KBM-7 (cell line): ENCODE results near the gene SRMS.

Experiments
- DNase-seq: peaks from one replicate; pipeline ENCODE4 v3.0.0-alpha.2; 2015
- in situ Hi-C: fragments of 300-500 bp; cut with MboI; formaldehyde crosslinking; loops from 2 replicates; pipeline ENCODE4 v1.14.3; 2020; ENCODE audit warnings: low sequenced_read_pairs, low pct_unique_long_range_greater_than_20kb, mixed read lengths

SRMS gene

GRCh38 chr20:63556873-63557478, 9.4 kb upstream of the SRMS start:
- in situ Hi-C loops, result no loop called here
- no peak for DNase-seq

GRCh38 chr20:63555661-63556381, 8.3 kb upstream of the SRMS start:
- in situ Hi-C loops, result no loop called here
- no peak for DNase-seq

GRCh38 chr20:63554361-63555278, 7.1 kb upstream of the SRMS start:
- no peak for DNase-seq
- in situ Hi-C loops, result no loop called here

GRCh38 chr20:63553933-63554290, 6.4 kb upstream of the SRMS start, which contains the start of gene FNDC11:
FNDC11 (plus strand) TSS chr20:63554159; CDS start chr20:63555664, 1,505 bp downstream.
- DNase-seq, result no peak
- in situ Hi-C loops, result no loop called here

- in situ Hi-C loops, result no loop called here
These were observed 5.8 kb upstream of the SRMS start for GRCh38 chr20:63553251-63553932.

GRCh38 chr20:63552481-63553249, 5.1 kb upstream of the SRMS start:
- DNase-seq, result peak; percentile 65

More at GRCh38 chr20:63553251-63553932, 5.8 kb upstream of the SRMS start:
- peak; percentile 70 for DNase-seq

GRCh38 chr20:63551068-63551467, 3.5 kb upstream of the SRMS start:
- in situ Hi-C loops, result no loop called here
- DNase-seq, result no peak

More at GRCh38 chr20:63552481-63553249, 5.1 kb upstream of the SRMS start:
- in situ Hi-C loops, result no loop called here

GRCh38 chr20:63549679-63550282, 2.2 kb upstream of the SRMS start:
- DNase-seq, result no peak
- in situ Hi-C loops, result no loop called here

- in situ Hi-C loops, result no loop called here
- no peak for DNase-seq
These were observed 1.5 kb upstream of the SRMS start for GRCh38 chr20:63549019-63549418.

GRCh38 chr20:63548542-63548941, 993 bp upstream of the SRMS start:
- no peak for DNase-seq
- in situ Hi-C loops, result no loop called here

- no peak for DNase-seq
- in situ Hi-C loops, result no loop called here
These were observed 409 bp downstream of the SRMS start for GRCh38 chr20:63546956-63547724.

GRCh38 chr20:63546256-63546955, 1.1 kb downstream of the SRMS start:
- in situ Hi-C loops, result no loop called here
- no peak for DNase-seq

- in situ Hi-C loops, result no loop called here
- no peak for DNase-seq
These were observed 1.7 kb downstream of the SRMS start for GRCh38 chr20:63545814-63546213.

GRCh38 chr20:63544958-63545516, 2.5 kb downstream of the SRMS start:
- DNase-seq, result no peak
- in situ Hi-C loops, result no loop called here

- no peak for DNase-seq
- in situ Hi-C loops, result no loop called here
These were observed 3.1 kb downstream of the SRMS start for GRCh38 chr20:63544241-63544957.

- DNase-seq, result no peak
- in situ Hi-C loops, result no loop called here
These were observed 3.8 kb downstream of the SRMS start for GRCh38 chr20:63543733-63544132.
